Cardiac muscle cell (in vitro differentiated cells and primary cell): ENCODE measurements around the gene OR2H1. TPM values are rescaled to one million over a fixed set of nuclear protein-coding genes. Genes with fewer than 3 reads are reported as not detected.

Source experiments
- DNase-seq, 2 donors: peaks; one replicate each; pipeline versions ENCODE4 v3.0.0 to v3.0.0-alpha.2; 2010 to 2017; ENCODE audit warnings: low read depth in 1 of 2, low spot score in 1 of 2
- H3K27ac ChIP-seq: fragments of 200-600 bp; sonication (generic); 2 replicates; pipeline ENCODE4 v1.5.1; 2016
- H3K27me3 ChIP-seq: fragments of 200-600 bp; sonication (generic); 2 replicates; pipeline ENCODE4 v1.6.0; 2016; ENCODE audit warnings: control low read depth
- H3K36me3 ChIP-seq: fragments of 200-600 bp; sonication (generic); 2 replicates; pipeline ENCODE4 v1.5.1; 2016; ENCODE audit warnings: control low read depth
- H3K4me1 ChIP-seq: fragments of 200-600 bp; sonication (generic); 2 replicates; pipeline ENCODE4 v1.8.1; 2017; ENCODE audit warnings: low read depth, mild to moderate bottlenecking, mixed run types
- H3K4me3 ChIP-seq: fragments of 200-600 bp; sonication (generic); 2 replicates; pipeline ENCODE4 v1.5.1; 2016; ENCODE audit warnings: mild to moderate bottlenecking
- H3K9me3 ChIP-seq: fragments of 200-600 bp; sonication (generic); 2 replicates; pipeline ENCODE4 v1.5.1; 2017; ENCODE audit warnings: low read depth, mild to moderate bottlenecking, control low read depth
- CTCF ChIP-seq: IDR thresholded peaks from 2 replicates; pipeline ENCODE4 v1.5.1; 2012; ENCODE audit warnings: low read depth, mild to moderate bottlenecking, low read length
- polyA plus RNA-seq: library from polyadenylated mRNA; unstranded; fragments of >200 nt; fragmentation: Nextera tagmentation; extraction: Ambion mirVana; gene quantifications from 2 replicates; pipeline ENCODE4 v1.2.1, GENCODE V29; 2016
- total RNA-seq: library from RNA; depleted of rRNA; stranded (reverse); fragments of >200 nt; gene quantifications from 2 replicates; pipeline ENCODE4 v1.2.3, GENCODE V29; 2016

Gene OR2H1
- total and polyA plus RNA-seq, 2 experiments from 2014 or later = not detected

- no peak for DNase-seq
- TF ChIP-seq CTCF = no peak
- Histone ChIP-seq H3K9me3 (no peaks in the 10 kb centered on the region), H3K4me1 (no peaks in the 10 kb centered on the region), H3K27me3 (no peaks in the 10 kb centered on the region), H3K4me3 (no peak overlapping the region), H3K27ac (no peak overlapping the region), H3K36me3 (no peaks in the 10 kb centered on the region)
Observed at GRCh38 chr6:29489286-29489685, 32.3 kb downstream of the OR2H1 start.

GRCh38 chr6:29490055-29490454, 33.1 kb downstream of the OR2H1 start:
- Histone ChIP-seq H3K9me3 (no peaks in the 10 kb centered on the region), H3K27me3 (no peaks in the 10 kb centered on the region), H3K4me1 (no peaks in the 10 kb centered on the region), H3K27ac (no peak overlapping the region), H3K4me3 (no peak overlapping the region), H3K36me3 (no peaks in the 10 kb centered on the region)
- TF ChIP-seq CTCF = no peak
- DNase-seq = no peak

- no peaks in the 10 kb centered on the region for H3K4me1 ChIP-seq
- H3K36me3 ChIP-seq = no peaks in the 10 kb centered on the region
- no peak overlapping the region for H3K27ac ChIP-seq
- DNase-seq = no peak
- no peak for TF ChIP-seq CTCF
- H3K9me3 ChIP-seq = no peaks in the 10 kb centered on the region
- H3K4me3 ChIP-seq = no peak overlapping the region
- H3K27me3 ChIP-seq = no peaks in the 10 kb centered on the region
Observed at GRCh38 chr6:29490552-29490951, 33.6 kb downstream of the OR2H1 start.

- no peaks in the 10 kb centered on the region for H3K9me3 ChIP-seq
- no peak overlapping the region for H3K27ac ChIP-seq
- no peaks in the 10 kb centered on the region for H3K27me3 ChIP-seq
- no peaks in the 10 kb centered on the region for H3K36me3 ChIP-seq
- H3K4me3 ChIP-seq = no peak overlapping the region
- no peak for DNase-seq
- TF ChIP-seq CTCF = no peak
- no peaks in the 10 kb centered on the region for H3K4me1 ChIP-seq
Observed at GRCh38 chr6:29491574-29491973, 34.6 kb downstream of the OR2H1 start.

GRCh38 chr6:29493261-29493660, 36.3 kb downstream of the OR2H1 start:
- no peaks in the 10 kb centered on the region for H3K9me3 ChIP-seq
- DNase-seq = no peak
- no peak for TF ChIP-seq CTCF
- no peak overlapping the region for H3K27ac ChIP-seq
- no peaks in the 10 kb centered on the region for H3K4me1 ChIP-seq
- no peaks in the 10 kb centered on the region for H3K27me3 ChIP-seq
- H3K36me3 ChIP-seq = no peaks in the 10 kb centered on the region
- no peak overlapping the region for H3K4me3 ChIP-seq

GRCh38 chr6:29494131-29494530, 37.2 kb downstream of the OR2H1 start:
- no peaks in the 10 kb centered on the region for H3K27me3 ChIP-seq
- H3K9me3 ChIP-seq = no peaks in the 10 kb centered on the region
- no peak overlapping the region for H3K4me3 ChIP-seq
- no peaks in the 10 kb centered on the region for H3K36me3 ChIP-seq
- no peak for DNase-seq
- TF ChIP-seq CTCF = no peak
- no peak overlapping the region for H3K27ac ChIP-seq
- no peaks in the 10 kb centered on the region for H3K4me1 ChIP-seq
